Muscle layer of duodenum (tissue), 2 donors: ENCODE results near the gene PLEK2.
"Not testable (repeated sequence)": the region's sequence is repeated elsewhere in the genome, so short reads cannot be mapped to it uniquely, and the experiment has no call there.

ENCODE experiments used
- H3K27ac ChIP-seq: one replicate; pipeline ENCODE4 v1.7.0; 2013; ENCODE audit warnings: mild to moderate bottlenecking, low read length
- H3K27me3 ChIP-seq: one replicate; pipeline ENCODE4 v1.7.0; 2013; ENCODE audit warnings: low read depth, mild to moderate bottlenecking, control low read depth, low read length
- H3K36me3 ChIP-seq, 2 donors: one replicate each; pipeline ENCODE4 v1.7.0; 2013; ENCODE audit warnings: low read length in 2 of 2, control low read depth in 1 of 2, mild to moderate bottlenecking in 1 of 2; ENCODE audit not compliant: insufficient read depth in 2 of 2, control insufficient read depth in 1 of 2
- H3K4me1 ChIP-seq, 2 donors: one replicate each; pipeline ENCODE4 v1.7.0; 2013; ENCODE audit warnings: low read length in 2 of 2, mild to moderate bottlenecking in 2 of 2, control low read depth in 1 of 2, moderate library complexity in 1 of 2; ENCODE audit not compliant: insufficient read depth in 2 of 2, control insufficient read depth in 1 of 2
- H3K4me3 ChIP-seq, 2 donors: one replicate each; pipeline ENCODE4 v1.7.0; 2013; ENCODE audit warnings: low read length in 2 of 2, low read depth in 1 of 2, mild to moderate bottlenecking in 1 of 2
- H3K9me3 ChIP-seq, 2 donors: one replicate each; pipeline ENCODE4 v1.7.0; 2013; ENCODE audit warnings: low read length in 2 of 2, control low read depth in 1 of 2, mild to moderate bottlenecking in 1 of 2; ENCODE audit not compliant: control insufficient read depth in 1 of 2
- donor health status: healthy.

The PLEK2 gene

DNA sequence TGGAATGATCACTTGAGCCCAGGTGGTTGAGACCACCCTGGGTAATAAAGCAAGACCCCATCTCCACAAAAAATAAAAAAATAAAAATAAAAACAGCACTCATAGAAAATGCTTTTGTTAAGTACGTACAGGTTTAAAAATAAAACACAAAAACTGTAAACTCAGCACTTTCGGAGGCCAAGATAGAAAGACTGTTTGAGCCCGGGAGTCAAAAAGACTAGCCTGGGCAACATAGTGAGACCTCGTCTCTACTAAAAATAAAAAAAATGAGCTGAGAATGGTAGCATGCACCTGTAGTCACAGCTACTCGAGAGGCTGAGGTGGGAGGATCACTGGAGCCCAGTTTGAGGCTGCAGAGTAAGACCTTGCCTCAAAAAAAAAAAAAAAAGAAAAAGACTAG, 59.9 kb downstream of the PLEK2 start:
- H3K36me3 ChIP-seq: peaks cover 27 to 53% of the 10 kb centered on the region in 2 donors
- H3K4me1 ChIP-seq: peaks cover 0 to 6% of the 10 kb centered on the region in 2 donors
- H3K27ac ChIP-seq: no peak overlapping the region
- no peak overlapping the region for H3K4me3 ChIP-seq
- H3K9me3 ChIP-seq: no peaks in the 10 kb centered on the region
- no peaks in the 10 kb centered on the region for H3K27me3 ChIP-seq

DNA sequence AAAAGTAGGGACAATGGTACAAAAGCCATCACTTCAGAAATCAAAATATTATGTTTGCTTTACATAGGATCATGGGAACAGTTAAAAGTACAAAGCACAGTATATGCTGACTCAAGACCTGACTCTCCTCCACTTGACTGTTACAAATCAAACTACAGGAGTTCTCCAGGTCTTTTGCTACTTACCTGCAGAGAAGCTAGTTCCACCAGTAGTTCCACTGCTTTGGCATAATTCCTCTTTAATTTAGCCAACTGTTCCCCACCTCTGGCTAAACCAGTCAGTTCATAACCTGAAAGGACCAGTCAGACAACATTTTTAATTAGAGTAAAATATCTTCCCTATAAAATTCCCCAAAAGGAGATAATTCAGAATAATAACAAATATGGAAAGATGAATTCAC, 66.4 kb downstream of the PLEK2 start:
- no peaks in the 10 kb centered on the region for H3K27me3 ChIP-seq
- no peak overlapping the region for H3K4me3 ChIP-seq
- H3K27ac ChIP-seq: no peak overlapping the region
- H3K36me3 ChIP-seq: peaks cover 48 to 69% of the 10 kb centered on the region in 2 donors
- no peaks in the 10 kb centered on the region for H3K4me1 ChIP-seq
- no peaks in the 10 kb centered on the region for H3K9me3 ChIP-seq

DNA sequence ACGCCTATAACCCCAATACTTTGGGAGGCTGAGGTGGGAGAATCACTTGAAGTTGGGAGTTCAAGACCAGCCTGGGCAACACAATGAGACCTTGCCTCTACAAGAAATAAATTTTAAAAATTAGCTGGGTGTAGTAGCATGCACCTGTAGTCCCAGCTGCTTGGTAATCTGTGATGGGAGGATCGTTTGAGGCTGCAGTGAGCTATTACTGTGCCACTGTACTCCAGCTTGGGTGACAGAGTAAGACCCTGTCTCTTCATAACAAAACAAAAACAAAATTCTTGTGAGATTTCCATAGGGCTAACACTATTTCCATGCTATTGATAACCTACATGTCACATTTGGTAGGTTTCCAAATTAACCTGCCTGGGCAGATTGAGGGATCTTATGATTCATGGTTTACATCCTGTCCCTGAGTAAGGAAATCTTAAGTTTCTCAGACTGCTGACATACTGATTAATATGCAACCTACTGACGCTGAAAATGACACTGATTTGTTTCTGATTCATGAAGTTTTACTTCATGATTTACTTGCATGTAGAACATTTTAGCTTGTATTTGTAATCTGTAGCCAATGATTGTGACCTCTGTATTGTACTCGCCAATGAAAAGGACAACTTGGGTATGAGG, 68.2 kb downstream of the PLEK2 start:
- no peak overlapping the region for H3K27ac ChIP-seq

DNA sequence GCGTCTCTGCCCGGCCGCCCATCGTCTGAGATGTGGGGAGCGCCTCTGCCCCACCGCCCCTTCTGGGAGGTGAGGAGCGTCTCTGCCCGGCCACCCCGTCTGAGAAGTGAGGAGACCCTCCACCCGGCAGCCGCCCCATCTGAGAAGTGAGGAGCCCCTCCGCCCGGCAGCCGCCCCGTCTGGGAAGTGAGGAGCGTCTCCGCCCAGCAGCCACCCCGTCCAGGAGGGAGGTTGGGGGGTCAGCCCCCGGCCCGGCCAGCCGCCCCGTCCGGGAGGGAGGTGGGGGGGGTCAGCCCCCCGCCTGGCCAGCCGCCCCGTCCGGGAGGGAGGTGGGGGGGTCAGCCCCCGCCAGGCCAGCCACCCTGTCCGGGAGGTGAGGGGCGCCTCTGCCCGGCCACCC, 70.7 kb downstream of the PLEK2 start:
- H3K36me3 ChIP-seq: peaks cover 44 to 71% of the 10 kb centered on the region in 2 donors
- H3K4me1 ChIP-seq, H3K27ac ChIP-seq, H3K27me3 ChIP-seq, H3K9me3 ChIP-seq, H3K4me3 ChIP-seq: not testable (repeated sequence)

More for the DNA sequence above, 68.2 kb downstream of the PLEK2 start:
- Histone ChIP-seq H3K4me1 (no peaks in the 10 kb centered on the region), H3K27me3 (no peaks in the 10 kb centered on the region), H3K9me3 (no peaks in the 10 kb centered on the region), H3K36me3 (peaks cover 38 to 66% of the 10 kb centered on the region in 2 donors), H3K4me3 (no peak overlapping the region)
